Urinary bladder (tissue), 4 donors: Measurements from ENCODE around the gene ARHGAP11B. TPM values are rescaled to one million over a fixed set of nuclear protein-coding genes. Genes with fewer than 3 reads are reported as not detected.
"Not testable (repeated sequence)": the region's sequence is repeated elsewhere in the genome, so short reads cannot be mapped to it uniquely, and the experiment has no call there.

Experiments
- DNase-seq: peaks from one replicate; pipeline ENCODE4 v3.0.0-alpha.2; 2015; ENCODE audit errors: extremely low spot score
- H3K27ac ChIP-seq: one replicate; pipeline ENCODE4 v1.5.1; 2013; ENCODE audit warnings: low read depth, mild to moderate bottlenecking, moderate library complexity
- H3K36me3 ChIP-seq: one replicate; pipeline ENCODE4 v1.6.1; 2013; ENCODE audit warnings: mild to moderate bottlenecking, moderate library complexity; ENCODE audit not compliant: insufficient read depth
- H3K4me1 ChIP-seq: one replicate; pipeline ENCODE4 v1.6.1; 2013; ENCODE audit warnings: mild to moderate bottlenecking, moderate library complexity; ENCODE audit not compliant: insufficient read depth
- H3K4me3 ChIP-seq: one replicate; pipeline ENCODE4 v1.5.1; 2013; ENCODE audit warnings: low read depth, low read length
- WGBS: extraction: QIAGEN DNeasy Blood & Tissue Kit; methylation state at CpG from one replicate; pipeline ENCODE4 v1.1.7; 2013; 5-methylcytosine and 5-hydroxymethylcytosine counted together
- polyA plus RNA-seq: library from polyadenylated mRNA; stranded (reverse); fragments of 200-250 nt; gene quantifications from one replicate; pipeline ENCODE4 v1.2.3, GENCODE V29; 2013
- small RNA-seq: library from RNA; depleted of rRNA; stranded (forward); fragments of <200 nt; gene quantifications from one replicate; pipeline ENCODE3, GENCODE V24; 2014
- total RNA-seq: library from RNA; depleted of rRNA; stranded (reverse); fragments of >200 nt; gene quantifications from one replicate; pipeline ENCODE4 v1.2.3, GENCODE V29; 2014
- donor health status: healthy with polysubstance abuse.
- donor health status: healthy.

Gene ARHGAP11B

DNA sequence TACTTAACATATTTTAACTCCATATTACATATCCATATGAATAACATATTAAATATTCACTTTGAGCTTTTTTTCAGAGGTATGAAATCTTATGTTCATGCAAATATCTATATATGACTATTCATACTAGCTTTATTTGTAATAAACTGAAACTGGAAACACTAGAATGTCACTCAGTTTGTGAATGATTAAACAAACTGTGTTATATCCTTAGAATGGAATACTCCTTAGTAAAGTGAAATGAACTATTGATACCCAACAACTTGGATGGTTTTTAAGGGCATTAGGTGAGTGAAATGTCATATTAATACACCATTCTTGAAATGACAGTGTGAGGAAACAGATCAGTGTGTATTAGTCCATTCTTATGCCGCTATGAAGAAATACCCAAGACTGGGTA is 45.4 kb downstream of the ARHGAP11B start:
- no peaks in the 10 kb centered on the region for H3K4me1 ChIP-seq

DNA sequence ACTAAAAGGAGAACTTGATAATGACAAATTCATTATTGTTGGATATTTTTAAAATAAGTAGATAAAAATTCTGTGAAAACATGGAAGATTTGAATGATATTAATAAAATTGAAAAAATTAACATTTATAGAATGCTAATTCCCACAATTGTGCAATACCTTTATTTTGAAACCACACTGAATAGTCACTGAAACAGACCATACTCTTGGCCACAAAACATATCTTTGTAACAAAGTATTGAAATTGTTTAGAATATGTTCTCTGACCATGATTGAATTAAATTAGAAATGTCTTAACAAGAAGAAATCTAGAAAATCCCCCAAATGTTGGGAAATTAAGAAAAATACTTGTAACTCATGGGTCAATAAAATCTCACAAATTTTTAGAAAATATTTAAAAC is 49.2 kb downstream of the ARHGAP11B start:
- Histone ChIP-seq H3K36me3 (no peaks in the 10 kb centered on the region), H3K4me3 (no peak overlapping the region), H3K4me1 (no peaks in the 10 kb centered on the region), H3K27ac (no peak overlapping the region)
- no peak for DNase-seq

More for the DNA sequence above, 45.4 kb downstream of the ARHGAP11B start:
- no peak overlapping the region for H3K4me3 ChIP-seq
- no peak overlapping the region for H3K27ac ChIP-seq
- H3K36me3 ChIP-seq, result no peaks in the 10 kb centered on the region
- DNase-seq, result no peak
- 96% methylated on average over 1 of the region's 1 CpG for WGBS

DNA sequence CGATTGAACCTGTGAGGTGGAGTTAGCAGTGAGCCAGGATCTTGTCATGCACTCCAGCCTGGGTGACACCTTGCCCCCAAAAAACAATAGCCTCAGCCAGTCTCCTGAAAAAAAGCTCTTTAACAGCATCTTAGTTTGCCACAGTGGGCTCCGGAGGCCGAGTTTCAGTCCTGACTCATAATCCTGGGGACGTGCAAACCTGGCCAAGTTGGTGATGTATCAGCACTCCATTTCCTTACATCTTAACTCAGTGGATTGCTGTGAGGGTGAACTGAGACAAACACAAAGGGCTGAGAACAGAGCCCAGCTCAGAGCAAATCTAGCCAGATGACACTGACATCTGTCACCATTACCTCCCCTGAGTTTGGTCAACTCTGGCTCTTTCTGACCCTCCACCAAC is 50.0 kb downstream of the ARHGAP11B start:
- 96% methylated on average over 4 of the region's 4 CpGs for WGBS

DNA sequence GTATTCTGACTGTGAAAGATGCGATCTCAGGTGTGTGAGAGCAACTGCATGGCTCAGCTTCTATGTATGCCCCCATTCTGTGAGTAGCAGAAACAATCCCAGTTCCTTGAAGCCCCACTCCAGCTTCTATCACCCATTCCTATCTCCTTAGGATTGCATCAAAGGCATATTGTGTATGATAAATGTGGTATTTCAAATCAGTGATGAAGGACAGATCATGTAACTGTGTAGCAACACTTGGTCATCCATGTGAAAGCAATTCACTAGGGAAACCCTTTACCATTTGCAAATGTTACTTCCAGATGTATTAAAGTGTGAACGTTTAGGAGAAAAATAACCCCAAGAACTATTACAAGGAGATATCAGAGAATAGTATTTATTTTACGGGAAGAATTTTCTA is 55.1 kb downstream of the ARHGAP11B start:
- H3K27ac ChIP-seq, H3K4me1 ChIP-seq, DNase-seq, H3K4me3 ChIP-seq, H3K36me3 ChIP-seq: not testable (repeated sequence)
- WGBS, result 84% methylated on average over 2 of the region's 3 CpGs

More for the DNA sequence above, 50.0 kb downstream of the ARHGAP11B start:
- H3K4me3 ChIP-seq, DNase-seq, H3K27ac ChIP-seq, H3K4me1 ChIP-seq, H3K36me3 ChIP-seq: not testable (repeated sequence)

DNA sequence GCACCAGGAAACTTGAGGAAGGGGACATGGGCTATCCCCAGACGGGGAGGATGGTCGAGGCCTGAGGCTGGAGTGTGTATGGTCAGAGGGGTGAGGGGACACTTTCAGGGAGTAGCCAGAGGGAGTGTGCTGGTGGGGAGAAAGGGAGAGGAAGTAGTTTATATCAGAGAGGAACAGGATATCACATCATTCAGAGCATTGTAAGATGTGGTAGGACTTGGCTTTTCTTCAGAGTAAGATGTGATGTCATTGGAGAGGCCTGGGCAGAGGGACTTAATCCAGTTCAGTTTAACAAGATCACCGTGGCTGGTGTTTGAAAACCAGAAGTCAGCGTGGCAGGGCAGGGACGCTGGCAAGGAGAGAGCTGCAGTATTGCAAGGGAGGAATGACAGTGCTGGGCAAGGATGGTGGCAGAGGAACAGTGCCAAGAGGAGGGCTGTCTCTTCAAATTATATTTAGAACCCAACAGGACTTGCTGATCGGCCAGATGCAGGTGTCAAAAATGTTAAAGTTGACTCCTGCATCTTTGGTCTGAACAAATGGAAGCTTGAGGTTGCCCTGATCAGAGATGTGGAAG is 59.9 kb downstream of the ARHGAP11B start:
- not testable (repeated sequence) for H3K27ac ChIP-seq, DNase-seq, H3K36me3 ChIP-seq, H3K4me1 ChIP-seq, H3K4me3 ChIP-seq
- WGBS, result 57% methylated on average over 6 of the region's 6 CpGs

DNA sequence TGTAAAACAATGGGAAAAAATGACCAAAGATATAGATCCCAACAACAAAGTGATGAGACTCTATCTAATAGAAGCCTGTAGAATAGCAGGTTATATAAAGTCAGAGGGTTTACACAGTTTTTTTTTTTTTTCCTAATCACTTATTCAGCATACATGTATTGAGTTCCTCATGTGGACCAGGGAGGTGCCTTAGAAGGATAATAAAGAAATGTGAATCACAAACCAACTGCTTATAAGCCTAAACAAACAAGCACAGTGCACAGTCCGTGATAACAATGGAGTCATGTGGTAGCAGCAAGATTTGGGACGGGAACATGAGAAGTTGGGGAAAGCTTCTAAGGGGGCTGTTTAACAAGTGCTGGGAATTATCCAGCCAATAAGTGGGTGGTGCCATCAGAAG is 60.7 kb downstream of the ARHGAP11B start:
- H3K4me1 ChIP-seq, H3K36me3 ChIP-seq, DNase-seq, H3K4me3 ChIP-seq, H3K27ac ChIP-seq: not testable (repeated sequence)
- WGBS, result 55% methylated on average over 2 of the region's 2 CpGs

Small RNA genes lying within 50 kb of the gene (small RNA-seq; reads per million reads assigned to genes)
- not detected for gene RF00019
- gene RF00096, result not detected
- not detected for gene RN7SL628P

Other genes with a start within 250 kb of the ARHGAP11B start
- gene CHRFAM7A, start 232.6 kb upstream of the ARHGAP11B start, total RNA-seq, result 3.6 TPM
- gene CHRFAM7A, start 232.6 kb upstream of the ARHGAP11B start, polyA plus RNA-seq, result 0.44 TPM
- 5.3 TPM for gene GOLGA8R, start 211.9 kb upstream of the ARHGAP11B start, total RNA-seq
- gene GOLGA8R, start 211.9 kb upstream of the ARHGAP11B start, polyA plus RNA-seq, result 1.2 TPM
- gene GOLGA8Q, start 74.1 kb upstream of the ARHGAP11B start, total RNA-seq, result 5.5 TPM
- gene GOLGA8Q, start 74.1 kb upstream of the ARHGAP11B start, polyA plus RNA-seq, result 1.2 TPM
- 1.4 TPM for gene GOLGA8H, start 22.1 kb upstream of the ARHGAP11B start, total RNA-seq
- 1.2 TPM for gene GOLGA8H, start 22.1 kb upstream of the ARHGAP11B start, polyA plus RNA-seq